IMR-90 (cell line): ENCODE results near the gene RPS27. TPM values are rescaled to one million over a fixed set of nuclear protein-coding genes. Genes with fewer than 3 reads are reported as not detected.

Source experiments
- ATAC-seq: fragments of 200-7000 bp; cut with Tn5 transposase; 2 replicates; pipeline ENCODE4 v1.9.1; 2020; ENCODE audit warnings: low read depth, mild to moderate bottlenecking, moderate library complexity
- BruUV-seq: library from RNA; stranded (reverse); fragments of 400-500 nt; replicated peaks from 2 replicates; lab custom pipeline; 2021; lab: Mats Ljungman, UMichigan
- CTCF ChIA-PET: fragments of 300-600 bp; formaldehyde crosslinking; extraction: SDS; loops from one replicate; lab custom pipeline; 2021; ENCODE audit warnings: antibody characterized with exemption; lab: Yijun Ruan, JAX
- POLR2A ChIA-PET: fragments of 300-600 bp; sonication (Branson Sonifier 250); formaldehyde crosslinking; loops from one replicate; lab custom pipeline; 2022; ENCODE audit warnings: antibody characterized with exemption; ENCODE audit not compliant: unreplicated experiment; lab: Charles Lee
- DNase-seq: peaks from one replicate; pipeline ENCODE4 v3.0.0; 2013
- H2AFZ ChIP-seq: replicated peaks from 2 replicates; pipeline ENCODE3; 2013; ENCODE audit warnings: low read length, mild to moderate bottlenecking; ENCODE audit not compliant: poor library complexity
- H2AK5ac ChIP-seq: 2 replicates; pipeline ENCODE4 v1.6.1; 2013; ENCODE audit warnings: low read depth, low read length, inconsistent platforms
- H2AK9ac ChIP-seq: replicated peaks from 2 replicates; pipeline ENCODE3; 2013; ENCODE audit warnings: mild to moderate bottlenecking, low read depth, low read length, moderate library complexity; ENCODE audit not compliant: poor library complexity
- H2BK120ac ChIP-seq: 2 replicates; pipeline ENCODE4 v1.6.1; 2013; ENCODE audit warnings: low read depth, low read length, inconsistent platforms
- H2BK15ac ChIP-seq: 3 replicates; pipeline ENCODE4 v1.6.1; 2013; ENCODE audit warnings: low read depth, low read length, inconsistent platforms
- H2BK20ac ChIP-seq: 2 replicates; pipeline ENCODE4 v1.6.1; 2013; ENCODE audit warnings: low read depth, mild to moderate bottlenecking, inconsistent platforms, low read length, moderate library complexity
- H2BK5ac ChIP-seq: 2 replicates; pipeline ENCODE4 v1.6.1; 2013; ENCODE audit warnings: mild to moderate bottlenecking, low read depth, low read length, inconsistent platforms; ENCODE audit not compliant: poor library complexity, severe bottlenecking
- H3K14ac ChIP-seq: replicated peaks from 2 replicates; pipeline ENCODE4 v1.6.1; 2013; ENCODE audit warnings: low read depth, low read length, inconsistent platforms
- H3K18ac ChIP-seq: 2 replicates; pipeline ENCODE4 v1.6.1; 2013; ENCODE audit warnings: low read depth, low read length, control low read depth
- H3K23ac ChIP-seq: 2 replicates; pipeline ENCODE4 v1.6.1; 2013; ENCODE audit warnings: low read depth, low read length, inconsistent platforms
- H3K27ac ChIP-seq: 2 replicates; pipeline ENCODE4 v1.5.1; 2013; ENCODE audit warnings: mild to moderate bottlenecking, control low read depth, low read length; ENCODE audit not compliant: insufficient read depth
- H3K27me3 ChIP-seq: 2 replicates; pipeline ENCODE4 v1.6.1; 2013; ENCODE audit warnings: low read length; ENCODE audit not compliant: control insufficient read depth, insufficient read depth
- H3K36me3 ChIP-seq: 2 replicates; pipeline ENCODE4 v1.6.1; 2013; ENCODE audit warnings: low read length, mixed read lengths; ENCODE audit not compliant: control insufficient read depth, insufficient read depth
- H3K4ac ChIP-seq: 2 replicates; pipeline ENCODE4 v1.6.1; 2013; ENCODE audit warnings: low read depth, low read length, inconsistent platforms
- H3K4me1 ChIP-seq: 2 replicates; pipeline ENCODE4 v1.6.1; 2013; ENCODE audit warnings: low read length, mixed read lengths; ENCODE audit not compliant: control insufficient read depth, insufficient read depth
- H3K4me2 ChIP-seq: 2 replicates; pipeline ENCODE4 v1.6.1; 2013; ENCODE audit warnings: low read depth, mild to moderate bottlenecking, control low read depth, low read length, moderate library complexity
- H3K4me3 ChIP-seq: 2 replicates; pipeline ENCODE4 v1.5.1; 2013; ENCODE audit warnings: low read depth, mild to moderate bottlenecking, control low read depth, low read length, moderate library complexity; ENCODE audit not compliant: insufficient read depth
- H3K56ac ChIP-seq: 2 replicates; pipeline ENCODE4 v1.6.1; 2013; ENCODE audit warnings: low read length, inconsistent platforms; ENCODE audit not compliant: insufficient read depth; ENCODE audit errors: extremely low read depth
- H3K79me1 ChIP-seq, 2 experiments: 2 replicates each; pipeline ENCODE4 v1.6.1; 2013; ENCODE audit warnings: low read length in 2 of 2, inconsistent platforms in 1 of 2, low read depth in 1 of 2
- H3K9ac ChIP-seq: 2 replicates; pipeline ENCODE4 v1.6.1; 2013; ENCODE audit warnings: low read depth, low read length, control low read depth
- H3K9me1 ChIP-seq: 2 replicates; pipeline ENCODE4 v1.6.1; 2013; ENCODE audit warnings: low read length, inconsistent platforms; ENCODE audit not compliant: insufficient read depth
- H3K9me3 ChIP-seq: 2 replicates; pipeline ENCODE4 v1.6.1; 2013; ENCODE audit warnings: low read length; ENCODE audit not compliant: control insufficient read depth, insufficient read depth
- H4K20me1 ChIP-seq: 2 replicates; pipeline ENCODE4 v1.6.1; 2013; ENCODE audit warnings: low read length, inconsistent platforms; ENCODE audit not compliant: insufficient read depth
- H4K5ac ChIP-seq: 2 replicates; pipeline ENCODE4 v1.6.1; 2013; ENCODE audit warnings: mild to moderate bottlenecking, low read depth, low read length, control low read depth
- H4K8ac ChIP-seq, 2 experiments: 2 replicates each; pipeline ENCODE4 v1.6.1; 2013; ENCODE audit warnings: low read depth in 2 of 2, low read length in 2 of 2, control low read depth in 1 of 2, inconsistent platforms in 1 of 2
- H4K91ac ChIP-seq: 2 replicates; pipeline ENCODE4 v1.6.1; 2013; ENCODE audit warnings: low read depth, low read length, inconsistent platforms; ENCODE audit not compliant: insufficient read depth
- CEBPB ChIP-seq: IDR thresholded peaks from 2 replicates; pipeline ENCODE4 v1.6.1; 2012; ENCODE audit warnings: low read depth, low read length, improper control_type of control experiment
- CHD1 ChIP-seq: IDR thresholded peaks from 2 replicates; pipeline ENCODE4 v1.6.1; 2012; ENCODE audit warnings: low read depth, low read length, improper control_type of control experiment
- CTCF ChIP-seq: conservative IDR thresholded peaks from 2 replicates; pipeline ENCODE4 v1.5.1; 2012; ENCODE audit warnings: mild to moderate bottlenecking, low read depth, low read length, improper control_type of control experiment
- MAFK ChIP-seq: IDR thresholded peaks from 2 replicates; pipeline ENCODE4 v1.6.1; 2012; ENCODE audit warnings: low read depth, low read length, improper control_type of control experiment
- MAZ ChIP-seq: IDR thresholded peaks from 2 replicates; pipeline ENCODE4 v1.6.1; 2012; ENCODE audit warnings: low read depth, mild to moderate bottlenecking, low read length, improper control_type of control experiment, moderate library complexity, borderline replicate concordance
- MXI1 ChIP-seq: IDR thresholded peaks from 2 replicates; pipeline ENCODE4 v1.6.1; 2012; ENCODE audit warnings: low read depth, mild to moderate bottlenecking, low read length, moderate library complexity, borderline replicate concordance
- RAD21 ChIP-seq: IDR thresholded peaks from 2 replicates; pipeline ENCODE4 v1.6.1; 2012; ENCODE audit warnings: low read length, improper control_type of control experiment
- WGBS, 2 experiments: methylation state at CpG; one replicate each; pipeline versions ENCODE4 v1.1.5 to v1.1.7; 2013; ENCODE audit warnings: missing lambda C conversion rate in 2 of 2; ENCODE audit not compliant: insufficient read length in 1 of 2; ENCODE audit errors: extremely low coverage in 2 of 2; 5-methylcytosine and 5-hydroxymethylcytosine counted together
- dilution Hi-C: fragments of 300-500 bp; cut with HindIII; formaldehyde crosslinking; loops from one replicate; pipeline ENCODE4 v1.14.3; 2018; ENCODE audit warnings: low sequenced_read_pairs; ENCODE audit not compliant: unreplicated experiment
- in situ Hi-C: fragments of 300-500 bp; cut with MboI; formaldehyde crosslinking; loops from 3 replicates; pipeline ENCODE4 v1.14.3; 2019; ENCODE audit warnings: low sequenced_read_pairs, inconsistent platforms, mixed read lengths
- intact Hi-C: fragments of 100-400 bp; cut with micrococcal nuclease; formaldehyde crosslinking; loops from 2 replicates; pipeline ENCODE4 v1.10.0; 2022
- polyA plus RNA-seq, 3 experiments: library from polyadenylated mRNA; depleted of rRNA; stranded (reverse); fragments of >200 nt; gene quantifications; 2 replicates each; pipeline ENCODE4 v1.2.3, GENCODE V29; 2012; ENCODE audit warnings: low replicate concordance in 1 of 3
- total RNA-seq: library from RNA; depleted of rRNA; stranded (reverse); fragments of >200 nt; gene quantifications from 2 replicates; pipeline ENCODE4 v1.2.3, GENCODE V29; 2012

RPS27 gene
- total and polyA plus RNA-seq, 2 of the 4 experiments (the other 2 are of a cell fraction), result 320 to 6,236 TPM

- Histone ChIP-seq H2BK20ac (no peak overlapping the region), H3K18ac (no peak overlapping the region), H3K4ac (no peak overlapping the region), H3K9me3 (no peaks in the 10 kb centered on the region), H3K56ac (no peak overlapping the region), H2BK120ac (no peak overlapping the region), H3K23ac (no peak overlapping the region), H3K14ac (no peak overlapping the region), H2AK5ac (no peak overlapping the region), H2AK9ac (no peak overlapping the region), H3K27me3 (no peaks in the 10 kb centered on the region), H3K79me1 (peaks cover 17 to 37% of the 10 kb centered on the region in 2 experiments), H2BK15ac (no peak overlapping the region), H2AFZ (no peak overlapping the region), H4K8ac (no peak overlapping the region), H2BK5ac (no peak overlapping the region), H3K4me2 (no peak overlapping the region), H4K5ac (no peak overlapping the region), H3K27ac (no peak overlapping the region), H4K91ac (no peak overlapping the region), H4K20me1 (peaks cover 23% of the 10 kb centered on the region; the same call in 1 of the 2 replicates), H3K4me3 (no peak overlapping the region), H3K9me1 (peaks cover 4% of the 10 kb centered on the region; the same call in 1 of the 2 replicates), H3K36me3 (peaks cover 28% of the 10 kb centered on the region), H3K9ac (no peak overlapping the region), H3K4me1 (0 out of 2 replicates have a peak, but pooled peaks cover 2% of the 10 kb centered on the region)
- DNase-seq (no peak), ATAC-seq (no peak)
- 97% methylated on average over 6 of the region's 11 CpGs; no CpG with 5 or more reads in 1 of the 2 experiments for WGBS, 2 experiments
- dilution Hi-C loops, result no loop called here
- in situ Hi-C loops, result no loop called here
- BruUV-seq, result no TSS peak
- TF ChIP-seq CHD1, result no peak
- TF ChIP-seq MAFK, result no peak
- no peak for TF ChIP-seq CEBPB
- no peak for TF ChIP-seq MAZ
- no peak for TF ChIP-seq MXI1
- no peak for TF ChIP-seq CTCF
- TF ChIP-seq RAD21, result no peak
- CTCF ChIA-PET, result no interaction called here
- POLR2A ChIA-PET, result no interaction called here
- intact Hi-C loops, result no loop called here
These were observed 5.1 kb downstream of the RPS27 start for GRCh38 chr1:153995640-153996039.
